ENCODE data around the gene ANLN. TPM values are rescaled to one million over a fixed set of nuclear protein-coding genes. Genes with fewer than 3 reads are reported as not detected.

Gene ANLN, protein sequence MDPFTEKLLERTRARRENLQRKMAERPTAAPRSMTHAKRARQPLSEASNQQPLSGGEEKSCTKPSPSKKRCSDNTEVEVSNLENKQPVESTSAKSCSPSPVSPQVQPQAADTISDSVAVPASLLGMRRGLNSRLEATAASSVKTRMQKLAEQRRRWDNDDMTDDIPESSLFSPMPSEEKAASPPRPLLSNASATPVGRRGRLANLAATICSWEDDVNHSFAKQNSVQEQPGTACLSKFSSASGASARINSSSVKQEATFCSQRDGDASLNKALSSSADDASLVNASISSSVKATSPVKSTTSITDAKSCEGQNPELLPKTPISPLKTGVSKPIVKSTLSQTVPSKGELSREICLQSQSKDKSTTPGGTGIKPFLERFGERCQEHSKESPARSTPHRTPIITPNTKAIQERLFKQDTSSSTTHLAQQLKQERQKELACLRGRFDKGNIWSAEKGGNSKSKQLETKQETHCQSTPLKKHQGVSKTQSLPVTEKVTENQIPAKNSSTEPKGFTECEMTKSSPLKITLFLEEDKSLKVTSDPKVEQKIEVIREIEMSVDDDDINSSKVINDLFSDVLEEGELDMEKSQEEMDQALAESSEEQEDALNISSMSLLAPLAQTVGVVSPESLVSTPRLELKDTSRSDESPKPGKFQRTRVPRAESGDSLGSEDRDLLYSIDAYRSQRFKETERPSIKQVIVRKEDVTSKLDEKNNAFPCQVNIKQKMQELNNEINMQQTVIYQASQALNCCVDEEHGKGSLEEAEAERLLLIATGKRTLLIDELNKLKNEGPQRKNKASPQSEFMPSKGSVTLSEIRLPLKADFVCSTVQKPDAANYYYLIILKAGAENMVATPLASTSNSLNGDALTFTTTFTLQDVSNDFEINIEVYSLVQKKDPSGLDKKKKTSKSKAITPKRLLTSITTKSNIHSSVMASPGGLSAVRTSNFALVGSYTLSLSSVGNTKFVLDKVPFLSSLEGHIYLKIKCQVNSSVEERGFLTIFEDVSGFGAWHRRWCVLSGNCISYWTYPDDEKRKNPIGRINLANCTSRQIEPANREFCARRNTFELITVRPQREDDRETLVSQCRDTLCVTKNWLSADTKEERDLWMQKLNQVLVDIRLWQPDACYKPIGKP
- 52.9 and 56.1 TPM in 2 replicates for total RNA-seq

DNA sequence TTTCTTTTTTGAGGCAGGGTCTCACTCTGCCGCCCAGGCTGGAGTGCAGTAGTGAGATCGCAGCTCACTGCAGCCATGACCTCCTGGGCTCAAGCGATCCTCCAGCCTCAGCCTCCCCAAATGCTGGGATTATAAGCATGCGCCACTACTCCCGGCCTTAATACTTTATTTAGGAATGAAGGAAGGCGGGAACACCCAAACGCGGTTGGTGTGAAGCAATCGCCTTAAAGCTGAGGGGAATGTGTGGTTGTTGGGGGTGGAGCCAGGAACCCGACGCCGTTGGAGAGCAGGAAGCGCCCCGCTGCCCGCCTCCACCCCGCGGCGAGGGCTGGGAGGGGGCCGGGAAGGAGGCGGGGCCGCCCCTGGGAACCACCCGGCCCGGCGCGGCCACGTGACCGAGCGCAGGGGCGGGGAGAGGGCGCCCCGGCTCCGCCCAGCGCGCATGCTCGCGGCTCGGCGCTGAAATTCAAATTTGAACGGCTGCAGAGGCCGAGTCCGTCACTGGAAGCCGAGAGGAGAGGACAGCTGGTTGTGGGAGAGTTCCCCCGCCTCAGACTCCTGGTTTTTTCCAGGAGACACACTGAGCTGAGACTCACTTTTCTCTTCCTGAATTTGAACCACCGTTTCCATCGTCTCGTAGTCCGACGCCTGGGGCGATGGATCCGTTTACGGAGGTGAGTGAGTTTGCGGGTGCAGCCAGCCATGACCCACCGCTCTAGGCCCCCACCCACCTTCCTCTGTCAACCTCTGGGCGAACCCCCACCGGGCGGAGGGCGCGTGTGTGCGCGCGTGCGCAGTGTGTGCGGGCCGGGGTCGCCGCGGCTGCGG lies at the start of gene ANLN:
Gene ANLN, plus strand, starts transcription at position 492 of the 828 bp plus-strand sequence. Its CDS starts 165 bp downstream, at position 657.

Other genes starting within 250 kb of the ANLN start
- 0.32 and 1.4 TPM in 2 replicates for gene EEPD1, start 236.6 kb upstream of the ANLN start, total RNA-seq

Data from epithelial cell of umbilical artery (primary cell).